Measurements from ENCODE around the gene RBM44. TPM values are rescaled to one million over a fixed set of nuclear protein-coding genes. Genes with fewer than 3 reads are reported as not detected.

RBM44 gene
- polyA plus RNA-seq, 1 experiment: 0.05 TPM

DNA sequence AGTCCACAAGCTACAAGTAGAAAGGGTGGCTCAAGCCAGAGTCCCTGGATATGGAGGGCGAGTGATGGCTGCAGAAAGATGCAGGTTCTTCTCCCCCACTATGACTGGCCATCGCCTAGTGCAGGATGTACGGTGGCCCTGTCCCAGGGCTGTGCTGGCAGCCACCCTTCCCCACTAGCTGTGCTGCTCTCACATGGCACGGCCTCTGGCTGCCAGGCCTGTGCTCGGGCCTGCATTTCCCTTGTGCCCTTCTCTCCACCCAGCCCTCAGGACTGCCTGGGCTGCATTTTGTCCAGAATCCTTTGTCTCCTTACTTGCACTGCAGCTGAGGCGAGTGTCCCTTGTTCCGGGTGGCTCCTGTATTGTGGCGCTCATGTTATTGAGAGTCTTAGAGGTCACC, 59.2 kb downstream of the RBM44 start:
- POLR2A ChIA-PET: no interaction called here
- CTCF ChIA-PET: interaction anchor here (0.9 to 8.0 kb wide), 24 partner anchors 11 to 414 kb away, joined by 3 to 84 read pairs (median 4); no protein-coding TSS in a partner anchor
- DNase-seq (ENCODE audit: low read depth): no peak

DNA sequence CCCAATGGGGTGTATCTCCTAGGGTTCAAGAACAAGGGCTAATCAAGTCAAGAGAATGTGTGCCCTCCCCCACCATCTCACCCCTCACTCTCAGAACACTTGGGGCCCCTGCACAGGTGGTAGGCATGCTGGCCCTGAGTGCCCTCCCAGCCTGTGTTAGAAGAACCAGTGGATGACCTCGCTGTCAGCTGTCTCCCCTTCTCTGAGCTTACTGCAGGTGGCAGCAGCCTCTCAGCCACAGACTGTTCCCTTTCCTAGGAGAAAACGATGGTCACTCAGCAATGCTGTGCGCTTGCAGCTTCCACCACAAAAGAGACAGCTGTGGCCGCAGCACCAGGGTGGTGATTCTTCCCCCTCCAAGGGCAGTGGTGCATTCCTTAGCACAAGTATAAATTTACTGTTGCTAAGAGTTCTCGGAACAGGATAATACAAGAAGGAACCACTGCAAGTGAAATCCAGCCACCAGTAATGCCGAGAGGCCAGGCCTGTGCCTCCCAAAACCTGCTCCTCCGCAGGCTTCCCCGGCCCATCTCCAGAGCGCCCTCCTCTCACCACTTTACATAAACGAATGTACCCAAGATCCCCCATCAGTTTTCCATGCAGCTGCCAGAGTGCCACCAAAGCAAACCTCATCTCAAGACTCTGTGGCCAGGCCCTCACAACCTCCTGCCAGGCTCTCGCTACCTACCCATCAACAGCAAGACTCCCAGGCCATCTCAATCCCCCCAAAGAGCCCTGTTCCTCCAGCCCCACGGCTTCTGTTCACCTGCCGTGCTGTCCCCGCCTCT, 59.9 kb downstream of the RBM44 start:
- H3K27me3 ChIP-seq (ENCODE audit: control insufficient read depth, insufficient read depth, low read length): peaks cover 5% of the 10 kb centered on the region
- TF ChIP-seq, protein P1, sequence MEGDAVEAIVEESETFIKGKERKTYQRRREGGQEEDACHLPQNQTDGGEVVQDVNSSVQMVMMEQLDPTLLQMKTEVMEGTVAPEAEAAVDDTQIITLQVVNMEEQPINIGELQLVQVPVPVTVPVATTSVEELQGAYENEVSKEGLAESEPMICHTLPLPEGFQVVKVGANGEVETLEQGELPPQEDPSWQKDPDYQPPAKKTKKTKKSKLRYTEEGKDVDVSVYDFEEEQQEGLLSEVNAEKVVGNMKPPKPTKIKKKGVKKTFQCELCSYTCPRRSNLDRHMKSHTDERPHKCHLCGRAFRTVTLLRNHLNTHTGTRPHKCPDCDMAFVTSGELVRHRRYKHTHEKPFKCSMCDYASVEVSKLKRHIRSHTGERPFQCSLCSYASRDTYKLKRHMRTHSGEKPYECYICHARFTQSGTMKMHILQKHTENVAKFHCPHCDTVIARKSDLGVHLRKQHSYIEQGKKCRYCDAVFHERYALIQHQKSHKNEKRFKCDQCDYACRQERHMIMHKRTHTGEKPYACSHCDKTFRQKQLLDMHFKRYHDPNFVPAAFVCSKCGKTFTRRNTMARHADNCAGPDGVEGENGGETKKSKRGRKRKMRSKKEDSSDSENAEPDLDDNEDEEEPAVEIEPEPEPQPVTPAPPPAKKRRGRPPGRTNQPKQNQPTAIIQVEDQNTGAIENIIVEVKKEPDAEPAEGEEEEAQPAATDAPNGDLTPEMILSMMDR (IDR thresholded peaks at IDR 0.05; ENCODE audit: insufficient read depth, low read depth, low read length): peak; percentile 89
- peak; percentile 30 for DNase-seq (ENCODE audit: low read depth)
- H3K4me3 ChIP-seq (ENCODE audit: low read depth, low read length): no peak overlapping the region
- H3K36me3 ChIP-seq (ENCODE audit: control insufficient read depth, insufficient read depth, low read length): no peaks in the 10 kb centered on the region
- ChIA-PET CTCF (interaction anchor here (0.7 to 8.0 kb wide), 28 partner anchors 10 to 429 kb away, joined by 3 to 84 read pairs (median 3); no protein-coding TSS in a partner anchor), POLR2A (no interaction called here)

More for the DNA sequence above, 59.2 kb downstream of the RBM44 start:
- TF ChIP-seq, protein P1 (IDR thresholded peaks at IDR 0.05; ENCODE audit: insufficient read depth, low read depth, low read length): no peak
- no peak overlapping the region for H3K4me3 ChIP-seq (ENCODE audit: low read depth, low read length)
- no peaks in the 10 kb centered on the region for H3K36me3 ChIP-seq (ENCODE audit: control insufficient read depth, insufficient read depth, low read length)
- H3K27me3 ChIP-seq (ENCODE audit: control insufficient read depth, insufficient read depth, low read length): peaks cover 5% of the 10 kb centered on the region

DNA sequence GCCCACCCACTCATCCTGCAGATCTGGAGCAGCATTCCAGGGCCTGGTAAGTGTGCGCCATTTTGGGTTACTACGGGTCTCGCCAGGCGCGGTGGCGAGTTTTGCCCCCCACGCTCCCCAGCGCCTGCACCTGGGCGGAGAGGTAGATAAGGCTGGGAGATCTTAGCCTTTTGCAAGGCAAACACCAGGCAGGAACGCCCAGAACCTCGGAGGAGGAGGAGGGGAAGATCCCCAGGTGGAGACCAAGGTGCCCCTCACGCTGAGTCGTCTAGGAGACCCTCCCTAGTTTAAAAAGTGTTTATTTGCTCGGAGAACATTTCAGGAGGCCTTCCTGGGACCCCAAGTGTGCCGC, 60.5 kb downstream of the RBM44 start:
- Histone ChIP-seq H3K27me3 (ENCODE audit: control insufficient read depth, insufficient read depth, low read length) (peaks cover 5% of the 10 kb centered on the region), H3K4me3 (ENCODE audit: low read depth, low read length) (no peak overlapping the region), H3K36me3 (ENCODE audit: control insufficient read depth, insufficient read depth, low read length) (no peaks in the 10 kb centered on the region)
- ChIA-PET CTCF (interaction anchor here (0.7 to 8.0 kb wide), 17 partner anchors 9 to 429 kb away, joined by 3 to 84 read pairs (median 3); no protein-coding TSS in a partner anchor), POLR2A (no interaction called here)
- no peak for DNase-seq (ENCODE audit: low read depth)
- TF ChIP-seq, protein P1 (IDR thresholded peaks at IDR 0.05; ENCODE audit: insufficient read depth, low read depth, low read length): no peak

GRCh38 chr2:237859533-237860272, 61.1 kb downstream of the RBM44 start, which contains the start of gene RAMP1:
RAMP1 (plus strand) TSS chr2:237859623; CDS start chr2:237859676, 53 bp downstream.
- TF ChIP-seq, protein P1 (IDR thresholded peaks at IDR 0.05; ENCODE audit: insufficient read depth, low read depth, low read length): no peak
- CTCF ChIA-PET: interaction anchor here (8.0 kb wide), 1 partner anchor 405 kb away, joined by 84 read pairs; no protein-coding TSS in a partner anchor

More at GRCh38 chr2:237859533-237860272, 61.1 kb downstream of the RBM44 start, which contains the start of gene RAMP1:
- Histone ChIP-seq H3K4me3 (ENCODE audit: low read depth, low read length) (peak within 1 kb of the TSS; percentile 38), H3K27me3 (ENCODE audit: control insufficient read depth, insufficient read depth, low read length) (peaks cover 5% of the 10 kb centered on the region), H3K36me3 (ENCODE audit: control insufficient read depth, insufficient read depth, low read length) (no peaks in the 10 kb centered on the region)
- no peak for DNase-seq (ENCODE audit: low read depth)
- POLR2A ChIA-PET: no interaction called here

All from BJ (cell line).